Hypothalamus (tissue), 51 donors: ENCODE measurements around the gene ADCK2.
"Not testable (repeated sequence)": the region's sequence is repeated elsewhere in the genome, so short reads cannot be mapped to it uniquely, and the experiment has no call there.

ENCODE experiments used
- DNase-seq, 51 donors: peaks; one replicate each; lab custom pipeline; 2025; lab: John Stamatoyannopoulos, UW

The ADCK2 gene

DNA sequence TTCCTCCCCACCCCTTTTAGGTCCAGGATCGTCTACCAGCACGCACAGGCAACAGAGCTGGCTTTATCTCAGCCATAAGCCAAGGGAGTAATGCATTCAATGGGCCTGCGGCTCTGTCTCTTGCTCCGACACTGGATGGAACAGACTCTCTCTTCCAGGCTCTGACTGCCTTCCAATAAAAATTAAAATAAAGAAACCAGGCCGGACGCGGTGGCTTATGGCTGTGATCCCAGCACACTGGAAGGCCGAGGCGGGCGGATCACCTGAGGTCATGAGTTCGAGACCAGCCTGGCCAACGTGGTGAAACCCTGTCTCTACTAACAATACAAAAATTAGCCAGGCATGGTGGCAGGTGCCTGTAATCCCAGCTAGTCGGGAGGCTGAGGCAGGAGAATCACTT lies 28.0 kb upstream of the ADCK2 start:
- DNase-seq = not testable (repeated sequence)

DNA sequence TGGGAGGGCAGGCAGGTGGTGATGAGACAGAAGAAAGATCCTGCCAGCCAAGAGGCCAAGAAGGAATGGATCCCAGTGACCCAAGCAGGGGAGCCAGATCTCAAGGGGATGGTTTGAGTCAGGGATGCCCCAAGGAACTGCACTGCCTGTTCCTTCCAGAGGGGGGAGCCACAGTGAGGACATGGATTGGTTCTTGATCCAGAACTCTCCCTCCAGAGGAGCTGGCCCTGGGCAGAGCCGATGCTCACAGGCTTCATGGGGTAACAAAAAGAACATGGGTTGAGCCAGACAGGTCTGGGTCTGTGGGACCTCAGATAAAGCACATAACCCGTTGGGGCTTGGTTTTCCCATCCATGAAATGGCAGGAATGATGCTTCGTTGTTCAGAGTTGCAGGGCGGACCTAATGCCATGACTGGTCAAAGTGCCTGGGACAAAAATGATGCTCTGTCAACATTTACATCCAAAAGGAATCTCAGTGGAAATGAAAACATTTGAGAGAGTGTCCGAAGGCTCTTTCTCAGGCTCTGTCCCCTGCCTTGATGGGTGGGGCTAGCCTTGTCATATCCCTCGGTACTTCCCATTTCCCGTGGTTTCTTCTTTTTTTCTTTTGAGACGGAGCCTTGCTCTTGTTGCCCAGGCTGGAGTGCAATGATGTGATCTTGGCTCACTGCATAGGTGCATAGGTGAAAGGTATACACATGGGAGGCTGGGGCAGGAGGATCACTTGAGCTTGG lies 27.4 kb upstream of the ADCK2 start:
- DNase-seq = no peak

- peak in 17 of 51 donors; percentile 10 to 45 (median 29) for DNase-seq
Observed at GRCh38 chr7:140646931-140647647, 25.7 kb upstream of the ADCK2 start.

- no peak for DNase-seq
Observed at GRCh38 chr7:140649556-140650205, 23.1 kb upstream of the ADCK2 start.

GRCh38 chr7:140650367-140650766 lies 22.4 kb upstream of the ADCK2 start:
- DNase-seq = no peak

- peak in 28 of 51 donors; percentile 13 to 77 (median 39) for DNase-seq
Observed at GRCh38 chr7:140653319-140654108, 19.2 kb upstream of the ADCK2 start.

DNA sequence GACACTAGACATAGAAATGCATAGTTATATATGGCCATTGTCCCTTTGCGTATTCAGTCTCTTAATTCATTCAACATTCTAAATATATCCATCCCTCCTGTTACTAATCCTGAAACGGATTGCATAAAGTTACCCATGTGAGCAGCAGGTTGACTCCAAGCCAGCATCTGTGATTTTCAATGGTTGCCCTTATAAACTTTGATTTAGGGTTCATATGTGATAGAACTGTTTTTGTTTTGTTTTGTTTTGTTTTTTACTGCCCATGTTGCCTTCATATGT lies 18.7 kb upstream of the ADCK2 start:
- no peak for DNase-seq

DNA sequence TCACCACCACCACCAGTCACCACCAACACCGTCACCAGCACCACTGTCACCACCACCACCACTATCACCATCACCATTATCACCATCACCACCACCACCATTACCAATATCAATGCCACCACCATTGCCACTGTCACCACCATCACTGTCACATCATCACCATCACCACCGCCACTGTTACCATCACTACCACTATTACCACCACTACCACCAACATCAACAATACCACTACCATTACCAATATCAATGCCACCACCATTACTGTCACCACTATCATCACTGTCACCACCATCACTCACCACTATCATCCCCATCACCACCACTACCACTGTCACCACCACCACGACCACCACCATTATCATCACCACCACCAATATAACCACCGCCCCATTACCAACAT lies 18.1 kb upstream of the ADCK2 start:
- no peak for DNase-seq

GRCh38 chr7:140655511-140656408 lies 17.0 kb upstream of the ADCK2 start:
- DNase-seq = no peak

DNA sequence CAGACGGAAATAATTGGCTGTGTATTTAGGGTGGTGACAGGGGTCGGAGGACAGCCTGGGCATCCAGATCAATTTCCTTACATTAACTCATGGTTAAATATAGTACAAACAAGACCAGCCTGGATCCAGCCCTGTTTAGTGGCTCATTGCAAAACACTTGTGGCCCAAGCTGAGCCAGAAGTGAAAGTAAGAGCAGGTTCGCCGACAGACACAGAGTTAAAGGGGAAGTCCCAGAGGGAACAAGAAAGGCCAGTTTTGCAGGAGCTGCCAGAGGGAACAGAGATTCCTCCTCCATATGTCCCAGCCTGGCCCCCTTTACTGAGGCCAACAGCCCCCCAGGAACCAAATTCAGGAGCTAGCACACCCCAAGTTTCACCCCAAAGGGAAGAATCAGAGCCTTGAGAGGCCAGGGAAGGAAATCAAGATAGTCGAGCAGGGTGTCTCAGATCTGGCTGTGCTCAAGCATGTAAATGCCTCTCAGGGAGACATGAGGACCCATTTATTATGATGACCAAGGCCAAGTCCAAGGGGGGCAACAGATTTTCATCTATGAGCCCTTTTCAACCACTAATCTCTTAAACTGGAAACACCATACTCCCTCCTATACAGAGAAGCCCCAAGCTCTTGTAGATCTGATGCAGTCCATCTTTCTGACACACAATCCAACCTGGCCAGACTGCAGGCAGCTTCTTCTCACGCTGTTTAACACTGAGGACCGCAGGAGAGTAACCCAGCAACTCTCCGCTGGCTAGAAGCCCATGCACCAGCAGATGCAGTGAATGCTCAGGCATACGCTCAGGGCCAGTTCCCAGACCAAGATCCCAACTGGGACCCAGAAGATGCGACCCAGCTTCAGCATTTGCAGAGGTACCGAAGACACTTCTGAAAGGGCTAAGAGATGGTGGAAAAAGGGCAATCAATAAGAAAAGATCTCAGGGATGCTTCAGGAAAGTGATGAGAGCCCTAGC lies 15.9 kb upstream of the ADCK2 start:
- peak in 13 of 51 donors; percentile 7 to 35 (median 17) for DNase-seq

DNA sequence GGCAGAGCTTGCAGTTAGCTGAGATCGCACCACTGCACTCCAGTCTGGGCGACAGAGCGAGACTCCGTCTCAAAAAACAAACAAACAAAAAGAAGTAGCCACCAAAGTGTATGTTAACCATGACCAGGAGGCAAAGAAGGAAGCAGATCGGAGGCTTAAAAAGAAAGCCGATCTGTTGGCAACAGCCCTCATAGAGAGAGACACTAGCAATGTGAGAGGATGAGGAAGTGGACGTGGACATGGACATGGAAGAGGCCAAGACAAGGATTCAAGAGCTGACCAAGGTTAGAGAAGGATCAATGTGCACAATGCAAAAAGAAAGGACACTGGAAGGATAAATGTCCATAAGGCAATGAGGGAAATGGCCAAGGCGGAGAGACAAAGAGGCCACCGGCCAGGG lies 14.9 kb upstream of the ADCK2 start:
- no peak for DNase-seq

DNA sequence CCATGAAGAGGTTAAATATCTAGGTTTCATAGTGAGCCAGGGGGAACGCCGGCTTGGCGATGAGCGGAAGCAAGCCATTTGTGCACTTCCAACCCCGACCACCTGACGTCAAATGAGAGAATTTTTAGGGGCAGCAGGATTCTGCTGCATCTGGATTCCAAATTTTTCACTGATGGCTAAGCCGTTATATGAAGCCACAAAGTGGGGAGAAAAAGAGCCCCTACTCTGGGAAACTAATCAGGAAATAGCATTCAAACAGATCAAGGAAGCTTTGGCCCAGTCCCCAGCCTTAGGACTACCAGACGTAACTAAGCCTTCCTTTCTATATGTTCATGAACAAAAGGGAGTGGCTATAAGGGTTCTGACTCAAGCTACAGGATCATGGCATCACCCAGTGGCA lies 12.9 kb upstream of the ADCK2 start:
- no peak for DNase-seq

DNA sequence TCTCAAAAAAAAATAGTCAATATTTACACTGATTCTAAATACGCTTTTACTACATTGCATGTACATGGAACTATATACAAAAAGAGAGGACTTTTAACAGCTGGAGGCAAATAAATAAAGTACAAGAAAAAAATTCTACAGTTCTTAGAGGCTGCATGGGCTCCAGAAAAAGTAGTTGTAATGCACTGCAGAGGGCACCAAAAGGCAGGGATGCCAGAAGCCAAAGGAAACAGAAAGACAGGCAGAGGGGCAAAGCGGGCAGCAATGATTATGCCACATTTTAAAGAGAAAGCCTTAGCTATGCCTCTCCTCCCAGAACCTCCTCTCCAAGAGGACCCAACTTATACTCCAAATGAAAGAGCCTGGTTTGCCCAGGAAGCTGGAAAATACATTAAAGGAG lies 11.6 kb upstream of the ADCK2 start:
- peak in 2 of 51 donors; percentile 14 to 20 for DNase-seq

- DNase-seq = not testable (repeated sequence)
Observed at GRCh38 chr7:140662938-140663337, 9.8 kb upstream of the ADCK2 start.

- no peak for DNase-seq
Observed at GRCh38 chr7:140667476-140667875, 5.3 kb upstream of the ADCK2 start.

GRCh38 chr7:140668641-140669040 lies 4.1 kb upstream of the ADCK2 start:
- no peak for DNase-seq

DNA sequence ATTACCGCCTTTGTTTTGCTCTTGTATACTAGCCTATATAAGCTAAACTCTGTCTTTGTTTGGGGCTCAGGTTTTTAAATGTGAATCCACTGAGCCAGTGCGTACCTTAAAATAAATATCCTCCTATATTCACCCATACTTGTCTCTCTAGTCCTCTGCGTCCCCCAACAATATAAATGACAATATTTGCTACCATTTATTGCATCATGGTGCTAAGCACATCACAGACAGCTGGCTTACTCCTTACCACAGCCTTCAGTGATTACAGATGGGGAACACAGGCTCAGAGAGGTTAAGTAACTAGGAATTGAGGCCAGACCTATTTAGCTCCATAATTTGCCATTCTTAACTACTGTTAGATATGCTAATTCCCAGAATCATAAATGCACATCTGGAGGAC lies 3.4 kb upstream of the ADCK2 start:
- no peak for DNase-seq

DNA sequence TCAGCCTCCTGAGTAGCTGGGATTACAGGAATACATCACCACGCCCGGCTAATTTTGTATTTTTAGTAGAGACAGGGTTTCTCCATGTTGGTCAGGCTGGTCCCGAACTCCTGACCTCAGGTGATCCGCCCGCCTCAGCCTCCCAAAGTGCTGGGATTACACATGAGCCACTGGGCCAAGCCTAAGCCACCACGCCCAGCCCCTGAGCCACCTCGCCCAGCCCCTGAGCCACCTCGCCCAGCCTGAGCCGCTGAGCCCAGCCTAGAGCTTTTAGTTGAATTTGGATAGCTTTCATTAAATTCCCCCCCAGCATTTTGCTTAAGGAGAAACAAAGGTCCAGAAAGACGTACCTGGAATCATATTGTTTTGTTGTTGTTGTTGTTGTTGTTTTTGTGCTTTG lies 2.9 kb upstream of the ADCK2 start:
- DNase-seq = not testable (repeated sequence)
